ENCODE measurements around the gene SERGEF. TPM values are rescaled to one million over a fixed set of nuclear protein-coding genes. Genes with fewer than 3 reads are reported as not detected.

SERGEF gene
- total RNA-seq, 1 experiment from 2014 or later, result 31.4 TPM

GRCh38 chr11:17918049-17918605, 94.7 kb downstream of the SERGEF start:
- no peaks in the 10 kb centered on the region; a peak in 2 of 7 replicates for H3K36me3 Mint-ChIP-seq (ENCODE audit: insufficient read depth in 1 of 3, low read depth in 3 of 3)
- Histone ChIP-seq H2AFZ (ENCODE audit: low read length) (no peak overlapping the region), H3K4me1 (ENCODE audit: insufficient read depth, low read length) (peaks cover 13% of the 10 kb centered on the region), H3K4me2 (ENCODE audit: insufficient read depth, insufficient read length, low read length) (no peak overlapping the region), H2BK5ac (ENCODE audit: insufficient read length, low read length) (no peak overlapping the region), H3K14ac (ENCODE audit: insufficient read depth, low read length) (no peak overlapping the region), H2BK120ac (ENCODE audit: low read depth, low read length, poor library complexity, severe bottlenecking) (no peak overlapping the region), H3T11ph (ENCODE audit: low read length) (no peak overlapping the region), H4K20me1 (ENCODE audit: control insufficient read depth, insufficient read depth, insufficient read length) (no peaks in the 10 kb centered on the region), H3K18ac (ENCODE audit: insufficient read length, low read depth, low read length) (no peak overlapping the region), H3K56ac (ENCODE audit: insufficient read length, low read depth, low read length) (no peak overlapping the region), H2AK5ac (ENCODE audit: insufficient read length, low read length) (no peak overlapping the region), H4K91ac (ENCODE audit: insufficient read length, low read depth, low read length) (no peak overlapping the region), H3K9me3 (ENCODE audit: control insufficient read depth, low read depth, low read length) (no peaks in the 10 kb centered on the region), H3K9ac (ENCODE audit: extremely low read depth, insufficient read length, low read length) (no peak overlapping the region), H4K5ac (ENCODE audit: insufficient read length, low read depth, low read length) (no peak overlapping the region), H3K27me3 (ENCODE audit: insufficient read depth, low read length) (no peaks in the 10 kb centered on the region), H3K4ac (ENCODE audit: low read depth, low read length) (no peak overlapping the region), H2BK15ac (ENCODE audit: low read depth, low read length) (no peak overlapping the region), H3K79me1 (ENCODE audit: insufficient read depth, low read depth, low read length, poor library complexity, severe bottlenecking) (no peaks in the 10 kb centered on the region), H3K27ac (ENCODE audit: insufficient read length, low read depth, low read length) (no peak overlapping the region), H2BK20ac (ENCODE audit: low read depth, low read length, poor library complexity, severe bottlenecking) (no peak overlapping the region), H2BK12ac (ENCODE audit: insufficient read length, low read depth, low read length) (no peak overlapping the region), H3K23ac (ENCODE audit: insufficient read length, low read depth, low read length) (no peak overlapping the region), H3K23me2 (ENCODE audit: insufficient read length, low read depth, low read length, poor library complexity, severe bottlenecking) (no peaks in the 10 kb centered on the region), H4K8ac (replicated peaks; ENCODE audit: insufficient read length, low read depth, low read length) (no peak overlapping the region), H3K79me2 (ENCODE audit: insufficient read depth, low read length) (no peaks in the 10 kb centered on the region)
- peak overlapping the region in 2 of 3 experiments; percentile 49 to 91; a peak in 5 of 7 replicates for H3K27ac Mint-ChIP-seq
- H3K27me3 Mint-ChIP-seq (ENCODE audit: low read depth), result no peaks in the 10 kb centered on the region
- no CpG with 5 or more reads among the region's 1 CpG for WGBS (ENCODE audit: extremely low coverage, insufficient read length, low lambda C conversion rate)
- no peaks in the 10 kb centered on the region for H3K9me3 Mint-ChIP-seq
- peaks cover 27 to 32% of the 10 kb centered on the region in 2 experiments for H3K4me1 Mint-ChIP-seq
- DNase-seq, result peak; percentile 48
- no peak overlapping the region; a peak in 1 of 5 replicates for H3K4me3 Mint-ChIP-seq
- TF ChIP-seq CTCF (conservative IDR thresholded peaks at IDR 0.05), result no peak
